ENCODE data around the gene TMEM179.

TMEM179 gene

GRCh38 chr14:104547310-104547997, 57.1 kb downstream of the TMEM179 start:
- TF ChIP-seq CTCF (IDR thresholded peaks at IDR 0.05; ENCODE audit: insufficient read depth, low read length, poor library complexity, severe bottlenecking) (no peak), EZH2phosphoT487 (conservative IDR thresholded peaks at IDR 0.05; ENCODE audit: low read length) (no peak)
- Histone ChIP-seq H3K9me2 (replicated peaks; ENCODE audit: insufficient read depth, low read length) (no peaks in the 10 kb centered on the region), H3K4me3 (ENCODE audit: insufficient read depth, low read length, poor library complexity, severe bottlenecking) (no peak overlapping the region), H3K36me3 (ENCODE audit: low read length) (no peaks in the 10 kb centered on the region), H3K9me3 (ENCODE audit: insufficient read depth, low read length) (no peaks in the 10 kb centered on the region), H3K9ac (ENCODE audit: low read length) (no peak overlapping the region), H2AFZ (ENCODE audit: low read depth, low read length, severe bottlenecking) (no peak overlapping the region), H3F3A (ENCODE audit: insufficient read depth) (no peaks in the 10 kb centered on the region), H3K79me2 (ENCODE audit: insufficient read depth, low read length) (no peaks in the 10 kb centered on the region), H3K27me3 (ENCODE audit: low read length) (no peaks in the 10 kb centered on the region), H3K27ac (ENCODE audit: low read depth, low read length) (no peak overlapping the region), H3K4me2 (ENCODE audit: low read depth, low read length, poor library complexity, severe bottlenecking) (no peak overlapping the region), H4K20me1 (ENCODE audit: low read depth, low read length) (no peaks in the 10 kb centered on the region)

- H3K27ac ChIP-seq (ENCODE audit: low read depth, low read length), result no peak overlapping the region
- H3K4me2 ChIP-seq (ENCODE audit: low read depth, low read length, poor library complexity, severe bottlenecking), result no peak overlapping the region
- TF ChIP-seq EZH2phosphoT487 (conservative IDR thresholded peaks at IDR 0.05; ENCODE audit: low read length) (no peak), CTCF (IDR thresholded peaks at IDR 0.05; ENCODE audit: insufficient read depth, low read length, poor library complexity, severe bottlenecking) (no peak)
- H3K9me2 ChIP-seq (replicated peaks; ENCODE audit: insufficient read depth, low read length), result no peaks in the 10 kb centered on the region
- no peaks in the 10 kb centered on the region for H3K36me3 ChIP-seq (ENCODE audit: low read length)
- no peak overlapping the region for H3K9ac ChIP-seq (ENCODE audit: low read length)
- H3K79me2 ChIP-seq (ENCODE audit: insufficient read depth, low read length), result no peaks in the 10 kb centered on the region
- no peaks in the 10 kb centered on the region for H3K27me3 ChIP-seq (ENCODE audit: low read length)
- H3K9me3 ChIP-seq (ENCODE audit: insufficient read depth, low read length), result no peaks in the 10 kb centered on the region
- H3F3A ChIP-seq (ENCODE audit: insufficient read depth), result no peaks in the 10 kb centered on the region
- H3K4me3 ChIP-seq (ENCODE audit: insufficient read depth, low read length, poor library complexity, severe bottlenecking), result no peak overlapping the region
- no peaks in the 10 kb centered on the region for H4K20me1 ChIP-seq (ENCODE audit: low read depth, low read length)
- no peak overlapping the region for H2AFZ ChIP-seq (ENCODE audit: low read depth, low read length, severe bottlenecking)
Measured at GRCh38 chr14:104546591-104547309, 57.8 kb downstream of the TMEM179 start.

DNA sequence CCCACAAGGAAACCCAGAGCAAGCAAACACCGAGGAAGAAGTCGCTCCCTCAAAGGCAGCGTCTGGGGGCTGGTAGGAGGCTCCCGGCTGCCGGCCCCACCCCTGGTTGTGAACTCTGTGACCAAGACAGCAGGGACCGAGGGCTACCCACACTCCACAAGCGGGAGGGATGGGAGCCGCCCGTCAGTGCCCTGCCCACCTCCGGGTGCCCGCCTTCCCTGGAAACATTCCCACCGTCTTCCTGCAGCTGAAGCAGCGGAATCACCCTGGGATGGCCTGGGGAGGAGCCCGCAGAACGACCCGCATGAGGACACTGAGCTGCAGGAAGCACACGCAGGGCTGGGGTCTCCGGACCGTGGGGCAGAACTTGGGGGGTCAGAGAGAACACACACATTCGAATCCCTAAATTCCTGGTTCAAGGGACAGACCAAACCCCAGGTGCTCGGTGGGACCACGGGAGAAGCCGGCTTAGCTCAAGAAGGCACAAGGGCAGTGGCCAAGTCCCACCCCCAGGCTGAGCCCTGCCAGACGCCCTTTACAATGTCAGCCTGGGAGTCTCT, 58.5 kb downstream of the TMEM179 start:
- Histone ChIP-seq H3F3A (ENCODE audit: insufficient read depth) (no peaks in the 10 kb centered on the region), H2AFZ (ENCODE audit: low read depth, low read length, severe bottlenecking) (no peak overlapping the region), H3K9me3 (ENCODE audit: insufficient read depth, low read length) (no peaks in the 10 kb centered on the region), H3K27ac (ENCODE audit: low read depth, low read length) (no peak overlapping the region), H4K20me1 (ENCODE audit: low read depth, low read length) (no peaks in the 10 kb centered on the region), H3K4me2 (ENCODE audit: low read depth, low read length, poor library complexity, severe bottlenecking) (no peak overlapping the region), H3K9me2 (replicated peaks; ENCODE audit: insufficient read depth, low read length) (no peaks in the 10 kb centered on the region), H3K9ac (ENCODE audit: low read length) (no peak overlapping the region), H3K27me3 (ENCODE audit: low read length) (no peaks in the 10 kb centered on the region), H3K36me3 (ENCODE audit: low read length) (no peaks in the 10 kb centered on the region), H3K79me2 (ENCODE audit: insufficient read depth, low read length) (no peaks in the 10 kb centered on the region), H3K4me3 (ENCODE audit: insufficient read depth, low read length, poor library complexity, severe bottlenecking) (no peak overlapping the region)
- TF ChIP-seq CTCF (IDR thresholded peaks at IDR 0.05; ENCODE audit: insufficient read depth, low read length, poor library complexity, severe bottlenecking), result no peak

Data from SU-DHL-6 (cell line).